HG02884 (cell line): ENCODE results near the gene AMOTL2.
A peak's percentile ranks its signal among the peaks of the same experiment; 100 is the strongest.

ENCODE experiments used
- ATAC-seq: cut with Tn5 transposase; IDR thresholded peaks from one replicate; pipeline ENCODE4 v1.9.1; 2021; ENCODE audit warnings: mild to moderate bottlenecking, moderate library complexity; ENCODE audit not compliant: unreplicated experiment

Gene AMOTL2

DNA sequence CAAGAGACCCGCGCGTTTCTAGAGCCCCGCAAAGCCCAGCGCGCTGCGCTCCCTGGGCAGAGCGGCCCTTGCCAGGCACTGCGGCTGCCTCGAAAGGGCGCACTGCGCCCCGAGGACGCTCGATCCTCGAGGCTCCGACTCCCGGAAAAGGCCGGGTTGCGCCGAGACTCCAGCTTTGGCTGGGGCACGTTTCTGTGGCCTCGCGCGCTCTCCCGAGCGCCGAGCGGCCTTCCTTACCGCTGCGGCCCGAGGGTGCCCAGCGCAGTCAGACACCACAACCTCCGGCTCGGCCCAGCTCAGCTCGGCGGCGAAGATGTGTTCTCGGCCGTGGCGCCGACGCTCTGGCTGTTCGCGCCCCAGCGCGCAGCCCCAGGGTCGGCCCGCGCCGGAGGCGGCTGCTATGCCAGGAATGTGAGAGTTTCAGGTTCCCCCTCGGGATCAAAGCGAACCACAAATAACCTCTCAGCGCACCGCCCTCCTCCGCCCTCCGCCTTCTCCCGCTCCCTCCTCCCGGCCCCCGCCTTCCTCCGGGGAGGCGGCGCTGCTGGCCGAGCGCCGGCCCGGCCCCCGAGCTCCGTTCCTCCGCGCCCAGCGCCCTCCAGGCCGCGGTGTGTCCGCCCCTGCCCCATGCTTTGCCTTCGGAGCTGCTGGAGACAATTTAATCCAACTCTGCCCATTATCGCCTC is at the start of gene AMOTL2:
Gene AMOTL2 (minus strand): TSS at position 343 of the 686 bp plus-strand sequence. CDS start 3,014 bp downstream, outside the sequence.
- peak; percentile 49 for ATAC-seq

DNA sequence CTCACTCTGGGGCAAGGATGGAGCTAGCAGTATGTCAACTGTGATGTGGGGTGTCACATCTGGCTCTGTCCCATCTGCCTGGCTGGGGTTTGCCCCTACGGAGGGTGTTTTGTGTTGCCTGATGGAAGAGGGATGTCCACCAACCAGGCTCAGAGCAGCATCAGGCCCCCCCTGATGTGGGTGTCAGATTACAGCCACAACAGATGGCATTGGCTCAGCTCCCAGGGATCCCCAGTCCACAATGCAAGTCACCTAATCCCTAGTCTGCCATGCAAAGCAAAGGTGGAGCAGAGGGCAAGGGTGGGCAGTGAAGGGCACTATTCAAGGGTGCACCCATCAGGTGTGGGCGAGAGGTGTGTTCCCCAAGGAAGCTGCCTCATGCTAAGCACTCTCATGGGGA is 48.9 kb upstream of the AMOTL2 start:
- no peak for ATAC-seq

DNA sequence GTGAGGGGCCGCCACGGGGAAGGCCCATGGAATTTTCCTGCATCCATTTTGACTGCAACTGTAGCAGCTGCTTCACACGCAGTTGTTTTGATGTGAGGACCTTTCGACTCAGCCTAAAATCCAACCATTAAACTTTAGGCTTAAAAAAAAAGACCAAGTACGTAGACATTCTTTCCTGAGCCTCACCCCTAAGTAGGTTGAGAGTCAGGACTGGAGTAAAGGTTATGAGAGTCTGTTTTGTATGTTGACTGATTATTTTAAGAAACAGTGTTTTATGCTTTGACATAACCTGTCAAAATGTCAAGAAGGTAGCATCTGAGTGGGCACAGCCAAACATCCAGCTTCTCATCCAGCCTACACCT is 45.7 kb upstream of the AMOTL2 start:
- ATAC-seq: no peak

DNA sequence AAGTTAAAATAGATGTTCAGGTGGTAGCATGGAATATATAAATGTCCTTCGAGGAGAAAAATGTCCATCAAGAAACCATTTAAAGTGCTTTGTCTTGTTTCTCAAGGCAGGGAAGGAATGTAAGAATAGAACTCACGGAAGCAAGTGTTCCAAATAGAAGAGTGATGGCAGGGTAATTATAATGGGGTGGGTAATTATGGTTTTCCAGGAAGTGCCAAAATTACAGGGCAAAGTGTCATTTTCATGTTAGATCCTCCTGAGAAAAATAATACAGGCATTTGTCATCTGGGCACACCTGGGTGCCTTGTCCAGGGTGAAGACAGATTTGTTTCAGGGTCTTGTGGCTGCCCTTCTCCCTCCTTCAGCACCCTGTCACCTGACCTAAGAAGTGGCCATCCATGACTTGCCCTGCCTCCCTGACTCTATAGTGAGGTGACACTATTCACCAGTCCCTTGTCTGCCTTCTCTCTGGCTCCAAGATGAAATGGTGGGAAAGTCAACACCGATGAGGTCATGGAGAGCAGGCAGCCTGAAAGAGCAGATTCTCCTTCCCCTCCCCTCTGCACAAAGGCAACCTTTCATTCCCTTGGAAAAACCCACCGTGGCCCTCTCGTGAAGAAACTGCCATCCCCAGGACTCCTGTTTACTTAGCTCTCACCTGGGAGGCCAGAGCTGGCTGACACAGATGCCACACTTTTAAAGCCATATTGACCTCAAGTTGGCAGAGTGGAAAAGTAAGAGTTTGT is 45.1 kb upstream of the AMOTL2 start:
- ATAC-seq: no peak

DNA sequence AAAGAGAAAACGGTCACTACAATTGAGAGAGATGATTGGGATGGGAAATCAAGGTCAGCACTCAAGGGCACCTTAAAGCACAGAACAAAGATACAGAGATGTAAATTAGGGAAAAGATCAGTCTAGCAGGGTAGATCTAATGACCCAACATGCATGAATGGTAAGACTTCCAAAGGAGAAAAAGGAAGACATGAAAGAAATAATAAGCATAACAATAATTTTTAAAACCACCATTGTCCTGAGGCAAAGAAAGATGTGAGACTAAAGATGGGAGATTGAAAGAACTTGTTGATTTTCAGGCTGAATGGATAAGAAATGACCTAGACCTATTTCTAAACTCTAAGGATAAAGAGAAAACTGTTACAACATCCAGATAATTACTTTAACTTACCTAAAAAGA is 34.8 kb upstream of the AMOTL2 start:
- no peak for ATAC-seq

DNA sequence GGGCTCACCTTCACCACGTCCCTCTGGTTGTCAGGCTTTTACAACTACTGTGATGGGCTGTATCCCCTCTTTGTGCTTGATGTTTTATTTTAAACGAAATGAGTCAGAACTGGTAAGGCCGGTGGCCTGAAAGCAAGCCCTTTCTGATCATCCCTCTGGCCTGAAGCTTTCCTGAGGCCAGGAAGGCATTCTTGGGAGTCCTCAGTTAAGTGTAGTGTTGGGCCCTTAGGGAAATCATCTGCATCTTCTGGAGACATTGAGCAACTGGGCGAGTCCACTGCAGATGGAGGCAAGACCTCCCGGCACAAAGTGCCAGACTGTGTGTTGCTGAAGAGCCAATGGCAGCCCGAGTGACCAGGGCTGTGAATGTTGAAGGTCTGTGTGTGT is 33.0 kb upstream of the AMOTL2 start:
- no peak for ATAC-seq

DNA sequence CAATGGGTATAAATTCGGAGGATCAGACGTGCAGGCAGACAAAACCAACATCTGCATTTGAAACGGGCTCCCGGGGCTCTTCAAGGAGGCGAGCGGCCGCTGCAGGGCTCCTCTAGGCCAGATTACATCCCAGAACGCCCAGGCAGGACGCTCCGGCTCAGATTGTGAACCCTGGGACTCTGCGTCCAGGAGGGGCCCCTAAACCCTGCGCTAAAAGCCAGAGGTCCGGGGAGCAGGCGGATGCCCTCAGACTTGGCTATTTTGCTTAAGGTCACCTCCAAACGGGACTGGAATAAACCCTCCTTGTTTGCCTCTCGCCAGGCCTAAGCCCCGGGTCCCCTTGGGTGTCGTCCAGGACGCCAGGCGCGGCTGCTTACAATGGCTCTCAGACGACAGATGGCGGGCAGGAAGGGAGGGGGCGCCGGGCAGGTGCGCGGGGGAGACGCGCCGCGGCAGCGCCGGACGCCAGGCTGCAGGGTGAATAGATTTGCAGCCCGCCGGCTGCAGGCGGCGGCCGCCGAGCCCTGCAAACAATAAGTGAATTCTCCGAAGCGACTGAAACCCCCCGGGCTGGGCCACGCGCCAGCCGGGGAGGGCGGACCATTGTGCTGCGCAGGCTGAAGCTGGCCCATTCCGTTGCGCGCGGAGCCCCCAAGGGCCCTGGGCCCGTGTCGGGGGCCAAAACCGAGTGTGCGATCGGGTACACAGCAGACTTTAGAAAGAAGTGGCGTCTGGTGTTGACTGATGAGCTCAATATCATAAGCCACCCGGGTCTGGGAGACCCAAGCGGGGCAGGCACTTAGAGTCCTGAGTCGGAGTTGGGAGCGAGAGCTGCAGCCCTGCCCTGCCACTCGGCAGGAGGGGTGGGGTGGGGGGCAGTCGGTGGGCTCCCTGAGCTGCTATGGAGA is 32.3 kb upstream of the AMOTL2 start:
- ATAC-seq: no peak

DNA sequence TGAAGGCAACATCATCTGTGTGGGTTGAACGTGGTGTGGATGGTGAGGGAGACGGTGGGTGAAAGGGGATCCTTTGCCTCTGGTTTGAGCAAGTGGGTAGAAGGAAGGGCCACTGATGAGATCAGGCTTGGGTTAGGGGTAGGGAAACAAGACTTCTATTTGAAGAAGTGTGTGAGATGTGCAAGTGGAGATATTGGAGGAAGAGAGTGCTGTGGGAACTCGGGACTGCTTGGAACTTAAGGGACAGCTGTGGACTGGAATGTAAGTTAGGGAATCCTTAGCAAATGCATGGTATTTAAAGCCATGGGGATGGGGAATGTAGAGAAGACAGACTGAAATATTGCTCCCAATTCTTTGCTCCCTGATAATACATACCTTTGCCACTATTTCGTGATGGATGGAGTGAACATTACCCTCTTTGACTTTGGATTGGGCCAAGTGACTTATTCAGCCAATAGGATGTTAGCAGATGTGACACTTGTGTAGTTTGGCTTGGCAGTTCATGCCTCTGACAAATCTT is 30.2 kb upstream of the AMOTL2 start:
- no peak for ATAC-seq

DNA sequence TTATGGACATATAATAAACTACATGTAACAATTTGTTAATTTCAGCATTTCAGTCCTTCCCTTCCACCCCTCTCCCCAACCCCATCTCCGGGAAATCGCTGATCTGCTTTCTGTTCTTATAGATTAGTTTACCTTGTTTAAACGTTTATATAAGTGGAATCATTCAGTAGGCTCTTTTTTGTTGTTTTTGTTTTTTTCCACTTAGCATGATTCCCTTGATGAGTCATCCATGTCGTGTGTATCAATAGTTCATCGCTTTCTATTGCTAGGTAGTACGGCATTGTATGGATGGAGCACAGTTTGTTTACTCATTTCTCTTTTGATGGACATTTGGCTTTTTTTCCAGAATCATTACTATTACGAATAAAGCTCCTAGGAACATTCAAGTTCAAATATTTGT is 23.5 kb upstream of the AMOTL2 start:
- no peak for ATAC-seq

DNA sequence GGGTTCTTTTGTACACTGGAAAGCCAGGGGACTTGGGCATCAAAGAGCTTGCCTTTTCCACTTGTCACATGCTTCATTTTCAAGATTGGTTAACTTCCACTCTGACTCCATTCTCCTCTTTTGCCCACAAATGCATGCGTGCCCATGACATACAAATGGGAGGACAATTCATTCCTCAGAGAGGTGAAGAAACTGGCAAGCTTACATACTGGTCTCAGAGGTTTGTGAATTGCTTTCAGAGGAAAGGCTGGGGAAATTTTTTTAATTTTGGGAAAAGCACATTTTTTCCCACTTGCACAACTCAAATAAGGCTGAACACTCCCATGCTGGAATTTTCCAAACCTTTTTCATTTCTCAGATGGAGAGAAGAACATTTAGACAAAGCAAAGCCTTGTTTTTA is 20.9 kb upstream of the AMOTL2 start:
- ATAC-seq: no peak

DNA sequence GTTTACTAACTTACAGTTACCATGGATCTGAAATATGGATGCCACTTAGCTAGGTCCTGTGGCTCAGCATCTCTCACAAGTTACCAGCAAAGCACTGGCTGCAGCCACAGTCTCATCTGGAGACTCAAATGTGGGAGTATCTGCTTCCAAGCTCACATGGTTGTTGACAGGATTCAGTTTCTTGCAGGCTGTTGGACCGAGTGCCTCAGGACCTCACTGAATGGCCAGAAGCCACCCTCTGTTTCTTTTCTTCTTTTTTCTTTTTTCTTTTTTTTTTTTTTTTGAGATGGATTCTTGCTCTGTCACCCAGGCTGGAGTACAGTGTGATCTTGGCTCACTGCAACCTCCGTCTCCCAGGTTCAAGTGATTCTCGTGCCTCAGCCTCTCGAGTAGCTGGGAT is 20.1 kb upstream of the AMOTL2 start:
- ATAC-seq: no peak

DNA sequence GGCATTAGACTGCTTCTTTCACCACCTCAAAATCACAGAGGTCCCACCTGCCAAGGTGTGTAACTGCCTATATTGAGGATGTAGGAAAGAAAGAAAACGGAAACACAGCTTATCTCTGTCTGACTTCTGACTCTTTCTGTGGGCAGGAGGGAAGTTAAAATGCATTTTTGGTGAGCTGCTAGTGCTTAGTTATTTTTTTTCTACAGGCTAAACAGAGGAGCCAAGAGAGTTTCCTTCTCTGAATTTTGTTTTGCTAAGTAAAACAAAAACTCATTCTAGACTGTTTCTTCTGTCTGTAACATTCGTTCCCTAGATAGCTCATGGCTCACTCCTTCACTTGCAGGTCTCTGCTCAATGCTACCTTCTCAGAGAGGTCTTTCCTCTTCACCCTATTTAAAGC is 18.8 kb upstream of the AMOTL2 start:
- no peak for ATAC-seq

DNA sequence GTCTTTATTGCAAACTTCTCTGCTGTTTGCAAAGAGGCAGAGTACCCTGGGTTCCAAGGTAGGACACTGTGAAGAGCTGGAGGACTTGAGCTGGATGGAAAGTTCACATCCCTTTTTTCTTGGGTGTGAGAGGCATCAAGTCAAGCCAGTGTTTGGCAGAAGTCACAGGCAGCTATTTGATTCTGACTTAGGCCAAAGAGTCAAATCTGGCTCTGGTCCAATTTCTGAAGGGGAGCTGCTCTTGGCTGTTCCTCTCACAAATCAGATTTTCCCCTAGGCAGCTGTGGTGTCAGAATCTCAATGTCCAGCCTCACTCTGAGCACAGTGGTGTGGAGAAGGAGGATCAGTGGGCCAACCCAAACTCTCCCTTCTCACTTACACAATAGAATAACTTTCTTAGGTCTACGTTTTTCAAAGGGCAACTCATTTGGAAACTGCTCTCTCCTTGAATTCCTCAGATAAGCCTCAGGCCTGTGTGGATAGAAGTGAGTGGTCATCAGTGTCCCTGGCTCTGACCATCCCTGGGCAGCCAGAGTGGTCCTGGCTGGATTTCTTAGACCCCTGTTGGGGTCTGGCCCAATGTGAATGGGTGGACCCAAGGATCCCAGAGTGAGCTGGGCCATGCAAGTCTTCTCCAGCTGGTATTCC is 18.2 kb upstream of the AMOTL2 start:
- ATAC-seq: no peak

DNA sequence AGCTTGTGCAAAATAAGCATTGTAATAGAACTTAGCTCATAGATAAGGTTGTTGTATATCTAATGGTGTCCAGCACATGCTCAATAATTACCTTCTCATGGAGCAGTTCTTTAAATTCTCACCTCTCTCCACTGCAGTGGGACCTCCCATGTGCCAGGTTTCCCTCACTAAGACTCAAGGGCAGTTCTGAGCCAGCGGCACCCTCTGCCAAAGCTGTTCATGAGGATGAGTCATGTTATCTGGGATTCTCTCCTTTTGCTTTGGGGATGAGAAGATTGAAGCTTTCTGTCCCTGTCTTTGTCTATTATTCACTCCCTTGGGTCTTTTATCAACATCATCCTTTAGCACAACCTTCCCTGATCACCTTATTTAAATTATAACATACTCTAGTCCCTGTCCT is 15.6 kb upstream of the AMOTL2 start:
- no peak for ATAC-seq

DNA sequence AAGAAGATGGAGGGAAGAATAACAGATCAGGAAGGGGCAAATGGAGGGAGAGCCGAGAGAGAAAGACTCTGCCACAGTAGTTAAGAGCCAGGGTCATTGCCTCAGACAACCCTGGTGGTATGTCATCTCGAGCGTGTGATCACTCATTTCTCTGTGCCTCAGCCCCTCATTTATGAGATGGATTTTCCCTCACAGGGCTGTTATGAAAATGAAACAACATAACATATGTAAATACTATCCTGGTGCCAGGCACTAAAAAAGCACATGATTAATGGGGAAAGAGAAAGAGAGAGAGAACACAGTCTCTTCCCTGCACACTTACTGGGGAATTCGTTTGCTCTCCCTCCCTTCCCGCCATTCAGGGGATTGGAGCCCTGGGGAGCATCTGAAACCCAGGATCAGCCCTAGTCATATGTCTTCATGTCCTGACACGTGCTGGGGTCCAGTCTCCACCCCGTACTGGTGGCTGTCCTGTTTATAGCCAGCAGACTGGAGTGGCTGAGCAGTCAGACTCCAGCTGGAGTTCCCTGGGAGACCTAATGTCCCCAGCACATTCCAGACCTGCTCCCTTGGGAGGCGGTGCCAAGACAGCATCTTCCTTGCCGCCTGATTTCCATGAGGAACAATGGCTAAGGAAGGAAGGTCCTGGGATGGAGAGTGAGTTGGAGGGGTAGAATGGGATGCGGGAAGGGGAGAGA is 14.7 kb upstream of the AMOTL2 start:
- no peak for ATAC-seq

DNA sequence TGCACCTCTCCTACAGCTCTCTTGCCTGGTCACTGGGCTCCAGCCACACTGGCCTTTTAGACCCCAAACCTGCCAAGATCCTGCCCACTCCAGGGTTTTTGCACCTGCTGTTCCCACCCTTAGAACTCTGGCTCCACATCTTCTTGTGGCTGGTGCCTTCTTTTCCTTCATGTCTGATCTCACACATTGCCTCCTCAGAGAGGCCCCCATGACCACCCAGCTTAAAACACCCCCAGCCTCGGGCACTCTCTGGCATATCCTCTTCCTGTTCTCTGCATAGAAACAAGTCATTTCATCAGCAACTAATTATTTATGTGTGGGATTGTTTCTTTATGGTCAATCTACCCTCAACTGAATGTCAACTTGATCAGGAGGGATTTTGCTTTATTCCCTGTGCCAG is 14.0 kb upstream of the AMOTL2 start:
- no peak for ATAC-seq

DNA sequence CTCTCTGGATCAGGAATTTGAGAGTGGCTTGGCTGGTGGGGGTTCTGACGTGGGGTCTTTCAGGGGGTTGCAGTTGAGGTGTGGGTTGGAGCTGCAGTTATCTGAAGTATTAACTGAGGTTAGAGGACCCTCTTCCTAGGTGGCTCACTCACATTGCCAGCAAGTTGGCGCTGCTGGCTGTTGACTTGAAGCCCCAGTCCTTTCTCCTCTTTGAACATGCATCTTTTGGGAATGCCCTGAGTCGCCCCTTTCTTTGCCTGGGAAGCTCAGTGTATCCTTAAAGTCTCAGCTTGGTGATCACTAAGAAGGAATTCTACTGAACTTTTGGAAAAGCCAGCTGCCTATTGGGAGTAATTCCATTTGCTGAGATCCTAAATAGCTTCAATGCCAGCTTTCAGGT is 13.0 kb upstream of the AMOTL2 start:
- no peak for ATAC-seq

DNA sequence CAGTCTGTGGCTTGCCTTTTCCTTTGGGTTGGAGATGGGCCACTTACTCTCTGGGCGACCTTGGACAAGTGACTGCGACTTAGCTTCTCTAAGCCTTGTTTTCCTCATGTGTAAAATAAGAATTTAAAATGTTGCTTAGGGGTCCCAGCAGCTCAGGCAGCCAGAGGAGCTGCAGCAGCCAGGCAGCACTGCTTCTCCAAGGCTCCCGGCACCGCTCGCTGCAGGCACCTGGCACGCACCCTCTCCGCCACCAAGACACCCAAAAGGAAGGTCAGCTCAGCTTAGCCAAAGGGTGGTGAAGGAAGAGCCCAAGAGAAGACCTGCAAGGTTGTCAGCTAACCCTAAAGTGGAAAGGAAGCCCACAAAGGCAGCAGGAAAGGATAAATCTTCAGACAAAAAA is 10.7 kb upstream of the AMOTL2 start:
- no peak for ATAC-seq

DNA sequence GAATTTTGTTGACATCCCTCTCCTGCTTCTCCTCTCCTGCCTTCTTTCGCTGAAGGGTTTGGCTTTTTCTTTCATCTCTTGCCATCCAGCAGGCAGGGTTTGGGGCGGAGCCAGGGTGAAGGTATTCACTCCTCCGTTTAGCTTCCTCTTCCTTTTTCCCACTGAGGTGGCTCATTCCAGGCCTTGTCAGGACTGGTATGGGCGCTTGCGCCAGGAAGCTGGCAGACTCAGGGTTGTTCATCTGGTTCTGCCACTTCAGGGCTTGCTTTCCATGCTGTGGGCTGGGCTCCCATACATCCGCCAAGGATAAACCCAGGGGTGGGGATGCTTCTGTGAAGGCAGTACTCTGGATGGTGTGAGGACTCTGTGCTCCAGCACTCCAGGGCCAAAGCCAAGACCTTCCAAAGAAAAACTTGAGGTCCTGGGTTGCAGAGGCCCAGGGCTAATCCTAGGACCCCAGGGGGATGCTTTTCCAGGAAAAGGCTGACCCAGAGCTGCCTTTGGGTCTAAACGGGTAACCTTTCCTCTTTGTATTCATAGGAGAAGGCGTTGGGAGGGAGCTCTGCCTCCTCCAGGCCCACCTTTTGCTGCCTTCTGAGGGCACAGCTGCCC is 7.7 kb upstream of the AMOTL2 start:
- no peak for ATAC-seq

DNA sequence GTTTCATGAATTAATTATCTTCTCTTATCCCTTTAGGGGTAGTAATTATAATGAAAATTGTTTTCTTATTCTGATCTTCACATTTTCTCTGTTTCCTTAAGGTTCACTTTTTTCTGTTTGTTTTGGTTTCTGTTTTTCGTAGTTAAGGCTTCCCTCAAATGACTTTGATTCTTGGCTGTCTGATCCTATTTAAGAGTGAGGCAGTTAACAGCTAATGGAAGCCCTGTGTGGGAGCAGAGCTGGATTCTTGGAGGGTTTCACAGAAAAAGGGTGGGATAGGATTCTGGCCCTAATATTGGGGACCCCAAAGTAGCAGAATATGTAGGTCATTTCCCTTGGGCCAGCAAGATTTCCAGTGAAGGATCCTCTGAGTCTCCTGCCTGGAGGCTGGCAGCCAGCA is 6.8 kb upstream of the AMOTL2 start:
- no peak for ATAC-seq
